Keratinocyte (primary cell): ENCODE results near the gene TMCO4. TPM values are rescaled to one million over a fixed set of nuclear protein-coding genes. Genes with fewer than 3 reads are reported as not detected.

Experiments
- DNase-seq: peaks from one replicate; pipeline ENCODE4 v3.0.0-alpha.2; 2011; ENCODE audit warnings: low read depth, missing footprints, low spot score
- FAIRE-seq: peaks from 2 replicates; lab custom pipeline; 2011; peaks lifted over from hg19 to GRCh38; lab: Jason Lieb, UNC
- H2AFZ ChIP-seq: 2 replicates; pipeline ENCODE4 v1.6.0; 2012; ENCODE audit warnings: low read length, control low read depth, inconsistent platforms; ENCODE audit not compliant: control insufficient read depth
- H3K27ac ChIP-seq: 2 replicates; pipeline ENCODE4 v1.5.1; 2011; ENCODE audit warnings: low read length; ENCODE audit not compliant: control insufficient read depth, insufficient read depth
- H3K27me3 ChIP-seq: 3 replicates; pipeline ENCODE4 v1.6.0; 2011; ENCODE audit warnings: low read length; ENCODE audit not compliant: control insufficient read depth, insufficient read depth; ENCODE audit errors: extremely low read depth
- H3K36me3 ChIP-seq, 2 experiments: 2 replicates in 1 of 2; 3 replicates in 1 of 2; pipeline ENCODE4 v1.5.1; 2011; ENCODE audit warnings: low read length in 2 of 2, mild to moderate bottlenecking in 1 of 2; ENCODE audit not compliant: control insufficient read depth in 2 of 2, insufficient read depth in 2 of 2; ENCODE audit errors: extremely low read depth in 1 of 2
- H3K4me1 ChIP-seq: 3 replicates; pipeline ENCODE4 v1.5.1; 2011; ENCODE audit warnings: low read length; ENCODE audit not compliant: control insufficient read depth, insufficient read depth; ENCODE audit errors: extremely low read depth
- H3K4me2 ChIP-seq: 3 replicates; pipeline ENCODE4 v1.6.0; 2011; ENCODE audit warnings: low read depth, low read length; ENCODE audit not compliant: control insufficient read depth, insufficient read depth; ENCODE audit errors: extremely low read depth
- H3K4me3 ChIP-seq, 3 experiments: fragments of 200-600 bp in 1 of 3; sonication (generic) in 1 of 3; 2 replicates in 2 of 3; 3 replicates in 1 of 3; pipeline ENCODE4 v1.5.1; 2011 to 2016; ENCODE audit warnings: low read length in 3 of 3, mild to moderate bottlenecking in 3 of 3, control low read depth in 2 of 3, inconsistent platforms in 1 of 3, low read depth in 1 of 3, mixed read lengths in 1 of 3, mixed run types in 1 of 3, moderate library complexity in 1 of 3; ENCODE audit not compliant: control insufficient read depth in 2 of 3, insufficient read depth in 2 of 3; ENCODE audit errors: extremely low read depth in 1 of 3
- H3K79me2 ChIP-seq: 2 replicates; pipeline ENCODE4 v1.6.0; 2012; ENCODE audit warnings: low read length; ENCODE audit not compliant: control insufficient read depth, insufficient read depth
- H3K9ac ChIP-seq: 3 replicates; pipeline ENCODE4 v1.6.0; 2011; ENCODE audit warnings: low read length; ENCODE audit not compliant: control insufficient read depth, insufficient read depth; ENCODE audit errors: extremely low read depth
- H3K9me1 ChIP-seq: 3 replicates; pipeline ENCODE4 v1.6.0; 2011; ENCODE audit warnings: low read length; ENCODE audit not compliant: control insufficient read depth, insufficient read depth; ENCODE audit errors: extremely low read depth
- H3K9me3 ChIP-seq: 2 replicates; pipeline ENCODE4 v1.5.1; 2012; ENCODE audit warnings: low read depth, low read length; ENCODE audit not compliant: control insufficient read depth
- H4K20me1 ChIP-seq: 3 replicates; pipeline ENCODE4 v1.6.0; 2011; ENCODE audit warnings: low read length; ENCODE audit not compliant: control insufficient read depth, insufficient read depth; ENCODE audit errors: extremely low read depth
- EZH2 ChIP-seq: IDR thresholded peaks from one replicate; pipeline ENCODE4 v1.6.1; 2012; ENCODE audit warnings: inconsistent platforms, mild to moderate bottlenecking, low read length, moderate library complexity
- dilution Hi-C: fragments of 300-500 bp; cut with MboI; formaldehyde crosslinking; loops from one replicate; pipeline ENCODE4 v1.7.0; 2020; ENCODE audit warnings: low sequenced_read_pairs; ENCODE audit not compliant: extremely low pct_ligation_motif_present
- polyA plus RNA-seq, 5 experiments: library from polyadenylated mRNA; depleted of rRNA in 3 of 5; stranded (reverse) in 3 of 5; stranded (forward) in 1 of 5; unstranded in 1 of 5; fragments of >200 nt; gene quantifications; 1 replicate in 1 of 5; 2 replicates in 3 of 5; 3 replicates in 1 of 5; pipeline versions ENCODE4 v1.2.1 to v1.2.3, GENCODE V29; 2011 to 2012; ENCODE audit warnings: missing spikeins in 2 of 5, low read depth in 1 of 5, low replicate concordance in 1 of 5
- TF ChIP-seq, protein P1 (sequence below), 3 experiments: IDR thresholded peaks in 1 of 3; conservative IDR thresholded peaks in 1 of 3; optimal IDR thresholded peaks in 1 of 3; 2 replicates in 2 of 3; 3 replicates in 1 of 3; pipeline versions ENCODE3 to v1.5.1; 2011; ENCODE audit warnings: low read length in 3 of 3, mild to moderate bottlenecking in 3 of 3, moderate library complexity in 2 of 3, control low read depth in 1 of 3, inconsistent platforms in 1 of 3; ENCODE audit not compliant: insufficient read depth in 2 of 3; ENCODE audit errors: extremely low read depth in 1 of 3

Gene TMCO4
- polyA plus RNA-seq, 1 donor (not counting 4 experiments of a cell fraction or from before 2014, with no cell fraction given): 1.2 TPM

DNA sequence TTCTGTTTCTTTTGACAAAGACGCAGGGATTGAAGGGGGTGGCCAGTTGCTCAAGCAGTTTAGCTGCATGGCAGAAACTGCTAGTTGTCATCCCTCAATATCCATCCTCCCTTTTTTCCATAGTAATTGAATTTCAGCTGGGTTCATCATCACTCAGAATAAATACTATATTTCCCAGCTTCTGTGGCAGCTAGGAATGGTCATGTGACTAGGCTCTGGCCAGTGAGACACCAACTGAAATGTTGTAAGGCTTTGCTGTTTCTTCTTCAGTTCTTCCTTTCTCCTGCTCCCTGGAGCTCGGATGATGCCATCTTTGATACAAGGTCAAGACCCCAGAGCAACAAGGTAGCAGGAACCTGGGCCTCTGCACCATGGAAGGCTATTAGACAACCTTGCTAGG lies 61.0 kb downstream of the TMCO4 start:
- Histone ChIP-seq H3K9me1 (no peaks in the 10 kb centered on the region), H3K9ac (no peak overlapping the region), H3K4me2 (no peak overlapping the region), H3K4me1 (peaks cover 7% of the 10 kb centered on the region), H3K27ac (no peak overlapping the region), H4K20me1 (no peaks in the 10 kb centered on the region), H3K4me3 (no peak overlapping the region), H3K27me3 (no peaks in the 10 kb centered on the region), H3K79me2 (no peaks in the 10 kb centered on the region), H3K36me3 (no peaks in the 10 kb centered on the region), H2AFZ (no peak overlapping the region), H3K9me3 (no peaks in the 10 kb centered on the region)
- FAIRE-seq: peak; percentile 13
- TF ChIP-seq EZH2: no peak
- TF ChIP-seq, protein P1, sequence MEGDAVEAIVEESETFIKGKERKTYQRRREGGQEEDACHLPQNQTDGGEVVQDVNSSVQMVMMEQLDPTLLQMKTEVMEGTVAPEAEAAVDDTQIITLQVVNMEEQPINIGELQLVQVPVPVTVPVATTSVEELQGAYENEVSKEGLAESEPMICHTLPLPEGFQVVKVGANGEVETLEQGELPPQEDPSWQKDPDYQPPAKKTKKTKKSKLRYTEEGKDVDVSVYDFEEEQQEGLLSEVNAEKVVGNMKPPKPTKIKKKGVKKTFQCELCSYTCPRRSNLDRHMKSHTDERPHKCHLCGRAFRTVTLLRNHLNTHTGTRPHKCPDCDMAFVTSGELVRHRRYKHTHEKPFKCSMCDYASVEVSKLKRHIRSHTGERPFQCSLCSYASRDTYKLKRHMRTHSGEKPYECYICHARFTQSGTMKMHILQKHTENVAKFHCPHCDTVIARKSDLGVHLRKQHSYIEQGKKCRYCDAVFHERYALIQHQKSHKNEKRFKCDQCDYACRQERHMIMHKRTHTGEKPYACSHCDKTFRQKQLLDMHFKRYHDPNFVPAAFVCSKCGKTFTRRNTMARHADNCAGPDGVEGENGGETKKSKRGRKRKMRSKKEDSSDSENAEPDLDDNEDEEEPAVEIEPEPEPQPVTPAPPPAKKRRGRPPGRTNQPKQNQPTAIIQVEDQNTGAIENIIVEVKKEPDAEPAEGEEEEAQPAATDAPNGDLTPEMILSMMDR (optimal IDR thresholded peaks at IDR 0.05 in 1 of 3, IDR thresholded peaks at IDR 0.05 in 1 of 3, conservative IDR thresholded peaks at IDR 0.05 in 1 of 3; ENCODE audit: extremely low read depth in 1 of 3, insufficient read depth in 2 of 3, low read length in 3 of 3): no peak
- no peak for DNase-seq
- dilution Hi-C loops: no loop called here

DNA sequence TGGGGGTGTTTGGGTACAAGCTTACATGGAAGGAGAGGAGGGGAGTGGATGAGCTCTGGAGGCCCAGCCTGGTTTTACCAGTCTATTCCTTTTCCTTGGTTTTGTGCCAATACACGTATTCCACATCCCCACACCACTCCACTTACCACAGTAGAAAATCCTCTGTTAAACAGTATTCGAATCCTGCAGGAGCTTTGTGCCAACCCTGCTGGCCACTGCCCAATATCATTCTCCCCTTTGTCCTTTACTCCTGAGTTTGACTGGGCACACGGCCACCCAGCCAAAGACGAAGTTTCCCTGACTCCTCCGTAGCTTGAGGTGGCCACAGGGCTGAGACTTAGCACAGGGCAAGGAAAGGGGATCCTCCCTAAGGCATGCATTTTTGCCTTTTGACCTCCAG lies 61.6 kb downstream of the TMCO4 start:
- Histone ChIP-seq H3K9me3 (no peaks in the 10 kb centered on the region), H3K36me3 (no peaks in the 10 kb centered on the region), H2AFZ (no peak overlapping the region), H3K27me3 (no peaks in the 10 kb centered on the region), H3K4me3 (no peak overlapping the region), H3K9ac (no peak overlapping the region), H3K9me1 (no peaks in the 10 kb centered on the region), H3K4me1 (peaks cover 7% of the 10 kb centered on the region), H3K4me2 (no peak overlapping the region), H4K20me1 (no peaks in the 10 kb centered on the region), H3K27ac (no peak overlapping the region), H3K79me2 (no peaks in the 10 kb centered on the region)
- FAIRE-seq (no peak), DNase-seq (no peak)
- TF ChIP-seq, protein P1 (optimal IDR thresholded peaks at IDR 0.05 in 1 of 3, IDR thresholded peaks at IDR 0.05 in 1 of 3, conservative IDR thresholded peaks at IDR 0.05 in 1 of 3; ENCODE audit: extremely low read depth in 1 of 3, insufficient read depth in 2 of 3, low read length in 3 of 3): no peak
- no peak for TF ChIP-seq EZH2
- dilution Hi-C loops: no loop called here
